ENCODE results near the gene PERM1. TPM values are rescaled to one million over a fixed set of nuclear protein-coding genes. Genes with fewer than 3 reads are reported as not detected.

The PERM1 gene
- total and polyA plus RNA-seq, 9 of the 15 experiments (the other 6 are each of a cell fraction or from before 2014, with no cell fraction given), result not detected

- no peak for TF ChIP-seq CREB3L1 (IDR thresholded peaks at IDR 0.05; ENCODE audit: borderline replicate concordance, low read depth)
- 0 out of 2 replicates have a peak, but pooled peaks have one; percentile 38 for TF ChIP-seq JUN (IDR thresholded peaks at IDR 0.05; ENCODE audit: borderline replicate concordance, low read depth, low read length)
- no peak for TF ChIP-seq JUN (CRISPR knock-in tag; IDR thresholded peaks at IDR 0.05; ENCODE audit: borderline replicate concordance)
- TF ChIP-seq XRCC5 (IDR thresholded peaks at IDR 0.05; ENCODE audit: low read depth, low read length), result 0 out of 2 replicates have a peak, but pooled peaks have one; percentile 32
- TF ChIP-seq NFE2 (IDR thresholded peaks at IDR 0.05; ENCODE audit: low read depth), result no peak
- TF ChIP-seq RFX7 (CRISPR knock-in tag; IDR thresholded peaks at IDR 0.05), result no peak
- TF ChIP-seq MTF1 (CRISPR knock-in tag; IDR thresholded peaks at IDR 0.05; ENCODE audit: borderline replicate concordance), result no peak
- peak; percentile 95 for TF ChIP-seq ZBTB40 (IDR thresholded peaks at IDR 0.05)
- no peak for TF ChIP-seq ZBTB40 (CRISPR knock-in tag; IDR thresholded peaks at IDR 0.05)
- no peak for TF ChIP-seq CBFA2T3 (IDR thresholded peaks at IDR 0.05)
- TF ChIP-seq RBFOX2 (IDR thresholded peaks at IDR 0.05; ENCODE audit: low read depth, low read length), result peak; percentile 86
- TF ChIP-seq MEF2A (IDR thresholded peaks at IDR 0.05; ENCODE audit: control insufficient read depth, low read depth, low read length), result no peak
- no peak for TF ChIP-seq CBFA2T2 (conservative IDR thresholded peaks at IDR 0.05)
- TF ChIP-seq CBX5 (IDR thresholded peaks at IDR 0.05; ENCODE audit: borderline replicate concordance, low read depth), result no peak; the same call in 1 of the 2 replicates
- 0 out of 4 replicates have a peak, but pooled peaks of 1 of the 2 experiments have one; percentile 64 for TF ChIP-seq KDM4B (IDR thresholded peaks at IDR 0.05; ENCODE audit: borderline replicate concordance in 2 of 2, low read depth in 1 of 2)
Observed at GRCh38 chr1:958823-959730, 22.8 kb downstream of the PERM1 start, which contains the start of gene NOC2L (continued).

All from K562 (cell line).